ENCODE data around the gene BHMT2. TPM values are rescaled to one million over a fixed set of nuclear protein-coding genes. Genes with fewer than 3 reads are reported as not detected.

BHMT2 gene
- total and polyA plus RNA-seq, 2 of the 4 experiments (the other 2 are of a cell fraction), result 0.36 to 0.60 TPM

DNA sequence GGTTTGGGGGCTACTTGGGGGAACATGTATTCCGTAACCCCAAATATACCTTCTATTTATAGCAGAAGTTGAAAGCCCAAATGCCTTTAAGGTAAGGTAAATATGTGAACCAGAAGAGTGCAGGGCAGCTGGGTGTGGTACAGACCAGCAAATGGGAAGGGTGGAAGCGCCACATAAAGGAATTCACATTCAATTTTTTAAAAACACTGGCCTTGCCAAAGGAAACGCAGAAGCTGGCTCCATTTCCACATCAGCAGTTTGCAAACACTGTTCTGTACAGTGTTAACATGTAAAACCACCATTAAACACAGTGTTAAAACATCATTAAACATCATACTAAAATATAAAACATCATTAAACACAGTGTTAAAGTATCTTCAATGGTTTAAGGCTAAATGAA lies 38.5 kb downstream of the BHMT2 start:
- H3K4ac ChIP-seq (ENCODE audit: low read depth, low read length), result no peak overlapping the region
- no peak overlapping the region for H2AK5ac ChIP-seq (ENCODE audit: low read depth, low read length)
- no peaks in the 10 kb centered on the region for H3K9me3 ChIP-seq (ENCODE audit: control insufficient read depth, insufficient read depth, low read length)
- no peak overlapping the region for H3K27ac ChIP-seq (ENCODE audit: insufficient read depth, low read length)
- no peak overlapping the region for H3K23ac ChIP-seq (ENCODE audit: low read depth, low read length)
- no peak overlapping the region for H3K9ac ChIP-seq (ENCODE audit: low read depth, low read length)
- H3K18ac ChIP-seq (ENCODE audit: low read depth, low read length), result no peak overlapping the region
- H3K36me3 ChIP-seq (ENCODE audit: control insufficient read depth, insufficient read depth, low read length), result no peaks in the 10 kb centered on the region
- dilution Hi-C loops (cut with HindIII; ENCODE audit: low sequenced_read_pairs, unreplicated experiment), result no loop called here
- no peak overlapping the region for H3K14ac ChIP-seq (replicated peaks; ENCODE audit: low read depth, low read length)
- H3K4me3 ChIP-seq (ENCODE audit: insufficient read depth, low read depth, low read length), result no peak overlapping the region
- H2BK20ac ChIP-seq (ENCODE audit: low read depth, low read length), result no peak overlapping the region
- no peak overlapping the region for H2BK120ac ChIP-seq (ENCODE audit: low read depth, low read length)
- no peaks in the 10 kb centered on the region for H3K4me1 ChIP-seq (ENCODE audit: control insufficient read depth, insufficient read depth, low read length)
- ChIA-PET CTCF (no interaction called here), POLR2A (ENCODE audit: unreplicated experiment) (no interaction called here)
- no peak overlapping the region for H2AK9ac ChIP-seq (replicated peaks; ENCODE audit: low read depth, low read length, poor library complexity)
- no peak overlapping the region for H2BK5ac ChIP-seq (ENCODE audit: low read depth, low read length, poor library complexity, severe bottlenecking)
- WGBS, 2 experiments (ENCODE audit: extremely low coverage in 2 of 2, insufficient read length in 1 of 2), result no CpG with 5 or more reads among the region's 3 CpGs
- H3K56ac ChIP-seq (ENCODE audit: extremely low read depth, insufficient read depth, low read length), result no peak overlapping the region; the same call in 1 of the 2 replicates
- no peak overlapping the region for H2BK15ac ChIP-seq (ENCODE audit: low read depth, low read length)
- H3K27me3 ChIP-seq (ENCODE audit: control insufficient read depth, insufficient read depth, low read length), result peaks cover 54% of the 10 kb centered on the region
- no peak for ATAC-seq (ENCODE audit: low read depth)
- H3K4me2 ChIP-seq (ENCODE audit: low read depth, low read length), result no peak overlapping the region
- no peaks in the 10 kb centered on the region for H3K79me1 ChIP-seq (ENCODE audit: low read depth in 1 of 2, low read length in 2 of 2)
- H2AFZ ChIP-seq (replicated peaks; ENCODE audit: low read length, poor library complexity), result no peak overlapping the region
- no peaks in the 10 kb centered on the region for H4K20me1 ChIP-seq (ENCODE audit: insufficient read depth, low read length)
- no peak overlapping the region for H4K5ac ChIP-seq (ENCODE audit: low read depth, low read length)
- H4K91ac ChIP-seq (ENCODE audit: insufficient read depth, low read depth, low read length), result no peak overlapping the region
- BruUV-seq (replicated peaks), result no TSS peak
- in situ Hi-C loops (cut with MboI; ENCODE audit: low sequenced_read_pairs), result no loop called here
- H4K8ac ChIP-seq (ENCODE audit: low read depth in 2 of 2, low read length in 2 of 2), result no peak overlapping the region
- no peak for TF ChIP-seq MXI1 (IDR thresholded peaks at IDR 0.05; ENCODE audit: borderline replicate concordance, low read depth, low read length)
- TF ChIP-seq, protein P1, sequence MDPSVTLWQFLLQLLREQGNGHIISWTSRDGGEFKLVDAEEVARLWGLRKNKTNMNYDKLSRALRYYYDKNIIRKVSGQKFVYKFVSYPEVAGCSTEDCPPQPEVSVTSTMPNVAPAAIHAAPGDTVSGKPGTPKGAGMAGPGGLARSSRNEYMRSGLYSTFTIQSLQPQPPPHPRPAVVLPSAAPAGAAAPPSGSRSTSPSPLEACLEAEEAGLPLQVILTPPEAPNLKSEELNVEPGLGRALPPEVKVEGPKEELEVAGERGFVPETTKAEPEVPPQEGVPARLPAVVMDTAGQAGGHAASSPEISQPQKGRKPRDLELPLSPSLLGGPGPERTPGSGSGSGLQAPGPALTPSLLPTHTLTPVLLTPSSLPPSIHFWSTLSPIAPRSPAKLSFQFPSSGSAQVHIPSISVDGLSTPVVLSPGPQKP (IDR thresholded peaks at IDR 0.05; ENCODE audit: borderline replicate concordance, low read depth, low read length), result no peak
- TF ChIP-seq NFE2L2 (IDR thresholded peaks at IDR 0.05; ENCODE audit: low read depth, low read length), result no peak
- TF ChIP-seq BHLHE40 (IDR thresholded peaks at IDR 0.05; ENCODE audit: low read depth, low read length), result no peak
- no peak for TF ChIP-seq RFX5 (IDR thresholded peaks at IDR 0.05; ENCODE audit: low read depth, low read length)
- TF ChIP-seq POLR2A (IDR thresholded peaks at IDR 0.05; ENCODE audit: low read depth, low read length), result no peak
- no peak for TF ChIP-seq RCOR1 (IDR thresholded peaks at IDR 0.05; ENCODE audit: insufficient replicate concordance, low read length)
- TF ChIP-seq USF2 (IDR thresholded peaks at IDR 0.05; ENCODE audit: low read depth, low read length), result no peak
- no peak for TF ChIP-seq SMC3 (IDR thresholded peaks at IDR 0.05; ENCODE audit: low read depth, low read length)
- no peak for TF ChIP-seq RAD21 (IDR thresholded peaks at IDR 0.05; ENCODE audit: low read length)
- no peak for TF ChIP-seq CTCF (conservative IDR thresholded peaks at IDR 0.05; ENCODE audit: low read depth, low read length)
- TF ChIP-seq CHD1 (IDR thresholded peaks at IDR 0.05; ENCODE audit: low read depth, low read length), result no peak
- TF ChIP-seq MAZ (IDR thresholded peaks at IDR 0.05; ENCODE audit: borderline replicate concordance, low read depth, low read length), result no peak
- no peak for TF ChIP-seq CEBPB (IDR thresholded peaks at IDR 0.05; ENCODE audit: low read depth, low read length)
- no peak for TF ChIP-seq MAFK (IDR thresholded peaks at IDR 0.05; ENCODE audit: low read depth, low read length)
- no peak for TF ChIP-seq FOS (IDR thresholded peaks at IDR 0.05; ENCODE audit: low read depth, low read length)
- intact Hi-C loops (cut with micrococcal nuclease), result no loop called here
- DNase-seq, result no peak
- H3K9me1 ChIP-seq (ENCODE audit: insufficient read depth, low read length), result no peaks in the 10 kb centered on the region

Measured in IMR-90 (cell line).